HepG2 (cell line): ENCODE results near the gene ZGRF1. TPM values are rescaled to one million over a fixed set of nuclear protein-coding genes. Genes with fewer than 3 reads are reported as not detected.

Experiments used
- ATAC-seq: fragments of 200-7000 bp; cut with Tn5 transposase; 3 replicates; pipeline ENCODE4 v1.9.1; 2020; ENCODE audit warnings: mild to moderate bottlenecking, moderate library complexity
- BruUV-seq: library from RNA; stranded (reverse); fragments of 400-500 nt; replicated peaks from 2 replicates; lab custom pipeline; 2021; lab: Mats Ljungman, UMichigan
- CTCF ChIA-PET: fragments of 300-600 bp; formaldehyde crosslinking; extraction: SDS; loops from one replicate; lab custom pipeline; 2021; ENCODE audit warnings: low total read pairs, inconsistent platforms, low intra/inter-chr PET ratio; lab: Yijun Ruan, JAX
- POLR2A ChIA-PET: fragments of 350-600 bp; sonication (Branson Sonifier 250); formaldehyde crosslinking; loops from one replicate; lab custom pipeline; 2020; ENCODE audit warnings: antibody characterized with exemption, inconsistent platforms; lab: Yijun Ruan, JAX
- DNase-seq: peaks from one replicate; pipeline ENCODE4 v3.0.0-alpha.2; 2015; ENCODE audit warnings: low spot score
- FAIRE-seq: peaks from 3 replicates; lab custom pipeline; 2011; peaks lifted over from hg19 to GRCh38; lab: Jason Lieb, UNC
- H2AFZ ChIP-seq: one replicate; pipeline ENCODE4 v1.6.1; 2011; ENCODE audit warnings: low read length, inconsistent platforms
- H3K27ac ChIP-seq: fragments of 300-600 bp; 3 replicates; pipeline ENCODE4 v1.8.0; 2011; ENCODE audit warnings: mixed run types, mild to moderate bottlenecking, mixed read lengths, low read length, inconsistent platforms; ENCODE audit not compliant: insufficient read depth; ENCODE audit errors: extremely low read length
- H3K27me3 ChIP-seq, 2 experiments: fragments of 200-600 bp in 1 of 2; 2 replicates in 1 of 2; 3 replicates in 1 of 2; pipeline versions ENCODE4 v1.6.0 to v1.8.0; 2011; ENCODE audit warnings: low read length in 2 of 2, mild to moderate bottlenecking in 2 of 2, moderate library complexity in 2 of 2, inconsistent platforms in 1 of 2; ENCODE audit not compliant: insufficient read depth in 2 of 2, control insufficient read depth in 1 of 2
- H3K36me3 ChIP-seq, 2 experiments: fragments of 200-600 bp in 1 of 2; replicated peaks in 1 of 2; 2 replicates in 1 of 2; 3 replicates in 1 of 2; pipeline versions ENCODE4 v1.5.1 to v1.8.0; 2011; ENCODE audit warnings: low read length in 2 of 2, inconsistent platforms in 1 of 2; ENCODE audit not compliant: insufficient read depth in 2 of 2, control insufficient read depth in 1 of 2
- H3K4me1 ChIP-seq: 2 replicates; pipeline ENCODE4 v1.5.1; 2012; ENCODE audit warnings: low read length, inconsistent platforms; ENCODE audit not compliant: insufficient read depth
- H3K4me2 ChIP-seq: 2 replicates; pipeline ENCODE4 v1.6.0; 2011; ENCODE audit warnings: low read depth, low read length, inconsistent platforms
- H3K4me3 ChIP-seq, 3 experiments: fragments of 200-600 bp in 1 of 3; sonication (generic), shearing (Covaris generic) in 1 of 3; replicated peaks in 1 of 3; 2 replicates each; pipeline ENCODE4 v1.5.1; 2011 to 2016; ENCODE audit warnings: low read length in 3 of 3, inconsistent platforms in 2 of 3, low read depth in 2 of 3, mild to moderate bottlenecking in 2 of 3, control low read depth in 1 of 3, mixed read lengths in 1 of 3; ENCODE audit not compliant: insufficient read depth in 1 of 3
- H3K79me2 ChIP-seq: one replicate; pipeline ENCODE4 v1.6.1; 2011; ENCODE audit warnings: low read length, inconsistent platforms; ENCODE audit not compliant: insufficient read depth
- H3K9ac ChIP-seq: 2 replicates; pipeline ENCODE4 v1.6.0; 2011; ENCODE audit warnings: mild to moderate bottlenecking, low read depth, low read length, inconsistent platforms; ENCODE audit not compliant: insufficient read depth
- H3K9me3 ChIP-seq: 2 replicates; pipeline ENCODE4 v1.5.1; 2012; ENCODE audit warnings: mild to moderate bottlenecking, low read length
- H4K20me1 ChIP-seq: 2 replicates; pipeline ENCODE4 v1.6.0; 2011; ENCODE audit warnings: inconsistent platforms, mild to moderate bottlenecking, low read length, moderate library complexity; ENCODE audit not compliant: insufficient read depth
- GTF3A ChIP-seq: sonication (generic); formaldehyde crosslinking; conservative IDR thresholded peaks from 2 replicates; pipeline ENCODE4 v1.4.0; 2020; ENCODE audit warnings: mild to moderate bottlenecking, missing genetic modification reagents
- HBP1 ChIP-seq: IDR thresholded peaks from 2 replicates; pipeline ENCODE4 v1.6.1; 2016; ENCODE audit warnings: low read depth, control low read depth
- HMGXB3 ChIP-seq: sonication (generic); formaldehyde crosslinking; IDR thresholded peaks from 2 replicates; pipeline ENCODE4 v1.4.0; 2020; ENCODE audit warnings: missing genetic modification reagents, borderline replicate concordance
- KLF12 ChIP-seq: sonication (generic); formaldehyde crosslinking; IDR thresholded peaks from 2 replicates; pipeline ENCODE4 v1.4.0; 2020; ENCODE audit warnings: missing genetic modification reagents, borderline replicate concordance
- KMT2A ChIP-seq: sonication (generic); formaldehyde crosslinking; IDR thresholded peaks from 2 replicates; pipeline ENCODE4 v1.4.0; 2020; ENCODE audit warnings: missing genetic modification reagents
- MZF1 ChIP-seq: sonication (generic); formaldehyde crosslinking; IDR thresholded peaks from 2 replicates; pipeline ENCODE4 v1.8.1; 2023; ENCODE audit warnings: mild to moderate bottlenecking, missing genetic modification reagents, borderline replicate concordance
- NFYB ChIP-seq: sonication (generic); formaldehyde crosslinking; IDR thresholded peaks from 2 replicates; pipeline ENCODE4 v1.4.0; 2020; ENCODE audit warnings: missing genetic modification reagents
- SRSF4 ChIP-seq: fragments of 200-400 bp; formaldehyde crosslinking; IDR thresholded peaks from one replicate; pipeline ENCODE4 v1.6.1; 2018; ENCODE audit warnings: mild to moderate bottlenecking, low read depth, low read length, moderate library complexity; ENCODE audit not compliant: poor library complexity, severe bottlenecking
- TBX3 ChIP-seq: fragments of 450-650 bp; IDR thresholded peaks from 2 replicates; pipeline ENCODE4 v1.6.1; 2017; ENCODE audit warnings: antibody characterized with exemption, mild to moderate bottlenecking, inconsistent platforms, borderline replicate concordance
- ZBTB10 ChIP-seq: sonication (generic); formaldehyde crosslinking; IDR thresholded peaks from 2 replicates; pipeline ENCODE4 v1.4.0; 2020; ENCODE audit warnings: missing genetic modification reagents, borderline replicate concordance
- ZBTB20 ChIP-seq: sonication (generic); formaldehyde crosslinking; IDR thresholded peaks from 2 replicates; pipeline ENCODE4 v1.8.1; 2023; ENCODE audit warnings: missing genetic modification reagents, low read depth, mild to moderate bottlenecking, borderline replicate concordance
- ZC3H4 ChIP-seq: sonication (generic); formaldehyde crosslinking; IDR thresholded peaks from 2 replicates; pipeline ENCODE4 v1.4.0; 2020; ENCODE audit warnings: missing genetic modification reagents, borderline replicate concordance
- ZFP36L2 ChIP-seq: sonication (generic); formaldehyde crosslinking; IDR thresholded peaks from 2 replicates; pipeline ENCODE4 v1.4.0; 2020; ENCODE audit warnings: missing genetic modification reagents
- ZIK1 ChIP-seq: sonication (generic); formaldehyde crosslinking; IDR thresholded peaks from 2 replicates; pipeline ENCODE4 v1.5.0; 2020; ENCODE audit warnings: mild to moderate bottlenecking, low read depth, missing genetic modification reagents, borderline replicate concordance
- ZNF326 ChIP-seq: sonication (generic); formaldehyde crosslinking; IDR thresholded peaks from 2 replicates; pipeline ENCODE4 v1.4.0; 2020; ENCODE audit warnings: missing genetic modification reagents, borderline replicate concordance
- ZNF367 ChIP-seq: sonication (generic); formaldehyde crosslinking; IDR thresholded peaks from 2 replicates; pipeline ENCODE4 v1.4.0; 2020; ENCODE audit warnings: missing genetic modification reagents, borderline replicate concordance
- ZNF75D ChIP-seq: sonication (generic); formaldehyde crosslinking; IDR thresholded peaks from 2 replicates; pipeline ENCODE4 v1.8.1; 2023; ENCODE audit warnings: missing genetic modification reagents, mild to moderate bottlenecking, borderline replicate concordance
- WGBS: methylation state at CpG from one replicate; pipeline ENCODE4 v1.1.6; 2017; ENCODE audit warnings: low lambda C conversion rate; 5-methylcytosine and 5-hydroxymethylcytosine counted together
- in situ Hi-C: cut with HindIII; loops from 2 replicates; pipeline ENCODE4 v1.10.0; 2017; ENCODE audit warnings: low pct_unique_long_range_greater_than_20kb; ENCODE audit not compliant: extremely low pct_ligation_motif_present
- intact Hi-C: fragments of 100-400 bp; cut with micrococcal nuclease; formaldehyde crosslinking; loops from one replicate; pipeline ENCODE4 v1.10.0; 2022; ENCODE audit not compliant: unreplicated experiment
- polyA plus RNA-seq, 8 experiments: library from polyadenylated mRNA; depleted of rRNA in 3 of 8; stranded (reverse) in 7 of 8; unstranded in 1 of 8; fragments of >200 nt; fragmentation: Illumina TruSeq in 4 of 8; extraction: Trizol in 4 of 8; gene quantifications; 2 replicates each; pipeline versions ENCODE4 v1.2.1 to v1.2.3, GENCODE V29; 2011 to 2016; ENCODE audit warnings: low read depth in 4 of 8, missing spikeins in 1 of 8, mixed read lengths in 1 of 8; ENCODE audit not compliant: insufficient read depth in 1 of 8
- total RNA-seq, 5 experiments: library from RNA; depleted of rRNA; stranded (reverse); fragments of >200 nt; fragmentation: Illumina TruSeq; extraction: Trizol; gene quantifications; 2 replicates each; pipeline ENCODE4 v1.2.3, GENCODE V29; 2016; ENCODE audit warnings: low read depth in 1 of 5

ZGRF1 gene
- total and polyA plus RNA-seq, 2 of the 13 experiments (the other 11 are each of a cell fraction or from before 2014, with no cell fraction given), result 8.6 to 15.9 TPM

GRCh38 chr4:112526061-112526460 lies 110.6 kb downstream of the ZGRF1 start:
- in situ Hi-C loops, result loop anchor here (10.0 kb wide), 1 partner anchor 451 kb away; no protein-coding TSS in a partner anchor
- TF ChIP-seq ZFP36L2 (CRISPR knock-in tag) (no peak), ZBTB20 (CRISPR knock-in tag) (no peak), ZNF75D (no peak), ZNF367 (CRISPR knock-in tag) (no peak), HBP1 (CRISPR knock-in tag) (no peak), KLF12 (CRISPR knock-in tag) (no peak), ZBTB10 (CRISPR knock-in tag) (no peak), SRSF4 (no peak), MZF1 (CRISPR knock-in tag) (no peak), ZNF326 (CRISPR knock-in tag) (no peak), HMGXB3 (no peak), GTF3A (no peak), TBX3 (no peak), NFYB (CRISPR knock-in tag) (no peak), ZIK1 (no peak), KMT2A (no peak), ZC3H4 (CRISPR knock-in tag) (no peak)

More at GRCh38 chr4:112526061-112526460, 110.6 kb downstream of the ZGRF1 start:
- Histone ChIP-seq H3K4me3 (no peak overlapping the region), H3K27me3 (peaks cover 0 to 29% of the 10 kb centered on the region in 2 experiments), H3K4me2 (no peak overlapping the region), H3K27ac (no peak overlapping the region), H3K4me1 (peaks cover 13% of the 10 kb centered on the region; the same call in 1 of the 2 replicates), H3K36me3 (no peaks in the 10 kb centered on the region), H3K79me2 (no peaks in the 10 kb centered on the region), H3K9ac (no peak overlapping the region), H2AFZ (no peak overlapping the region), H3K9me3 (no peaks in the 10 kb centered on the region), H4K20me1 (no peaks in the 10 kb centered on the region)
- CTCF ChIA-PET, result no interaction called here
- no TSS peak for BruUV-seq
- WGBS, result 8% methylated on average over 1 of the region's 1 CpG
- DNase-seq (no peak), FAIRE-seq (no peak), ATAC-seq (no peak)
- intact Hi-C loops, result no loop called here
- POLR2A ChIA-PET, result no interaction called here
